HepG2 (cell line): ENCODE measurements around the gene TBX18. TPM values are rescaled to one million over a fixed set of nuclear protein-coding genes. Genes with fewer than 3 reads are reported as not detected.

Experiments used
- ATAC-seq: fragments of 200-7000 bp; cut with Tn5 transposase; 3 replicates; pipeline ENCODE4 v1.9.1; 2020; ENCODE audit warnings: mild to moderate bottlenecking, moderate library complexity
- BruUV-seq: library from RNA; stranded (reverse); fragments of 400-500 nt; replicated peaks from 2 replicates; lab custom pipeline; 2021; lab: Mats Ljungman, UMichigan
- CTCF ChIA-PET: fragments of 300-600 bp; formaldehyde crosslinking; extraction: SDS; loops from one replicate; lab custom pipeline; 2021; ENCODE audit warnings: low total read pairs, inconsistent platforms, low intra/inter-chr PET ratio; lab: Yijun Ruan, JAX
- POLR2A ChIA-PET: fragments of 350-600 bp; sonication (Branson Sonifier 250); formaldehyde crosslinking; loops from one replicate; lab custom pipeline; 2020; ENCODE audit warnings: antibody characterized with exemption, inconsistent platforms; lab: Yijun Ruan, JAX
- DNase-seq: peaks from one replicate; pipeline ENCODE4 v3.0.0-alpha.2; 2015; ENCODE audit warnings: low spot score
- FAIRE-seq: peaks from 3 replicates; lab custom pipeline; 2011; peaks lifted over from hg19 to GRCh38; lab: Jason Lieb, UNC
- H2AFZ ChIP-seq: one replicate; pipeline ENCODE4 v1.6.1; 2011; ENCODE audit warnings: low read length, inconsistent platforms
- H3K27ac ChIP-seq: fragments of 300-600 bp; 3 replicates; pipeline ENCODE4 v1.8.0; 2011; ENCODE audit warnings: mixed run types, mild to moderate bottlenecking, mixed read lengths, low read length, inconsistent platforms; ENCODE audit not compliant: insufficient read depth; ENCODE audit errors: extremely low read length
- H3K27me3 ChIP-seq, 2 experiments: fragments of 200-600 bp in 1 of 2; 2 replicates in 1 of 2; 3 replicates in 1 of 2; pipeline versions ENCODE4 v1.6.0 to v1.8.0; 2011; ENCODE audit warnings: low read length in 2 of 2, mild to moderate bottlenecking in 2 of 2, moderate library complexity in 2 of 2, inconsistent platforms in 1 of 2; ENCODE audit not compliant: insufficient read depth in 2 of 2, control insufficient read depth in 1 of 2
- H3K36me3 ChIP-seq, 2 experiments: fragments of 200-600 bp in 1 of 2; replicated peaks in 1 of 2; 2 replicates in 1 of 2; 3 replicates in 1 of 2; pipeline versions ENCODE4 v1.5.1 to v1.8.0; 2011; ENCODE audit warnings: low read length in 2 of 2, inconsistent platforms in 1 of 2; ENCODE audit not compliant: insufficient read depth in 2 of 2, control insufficient read depth in 1 of 2
- H3K4me1 ChIP-seq: 2 replicates; pipeline ENCODE4 v1.5.1; 2012; ENCODE audit warnings: low read length, inconsistent platforms; ENCODE audit not compliant: insufficient read depth
- H3K4me2 ChIP-seq: 2 replicates; pipeline ENCODE4 v1.6.0; 2011; ENCODE audit warnings: low read depth, low read length, inconsistent platforms
- H3K4me3 ChIP-seq, 3 experiments: fragments of 200-600 bp in 1 of 3; sonication (generic), shearing (Covaris generic) in 1 of 3; replicated peaks in 1 of 3; 2 replicates each; pipeline ENCODE4 v1.5.1; 2011 to 2016; ENCODE audit warnings: low read length in 3 of 3, inconsistent platforms in 2 of 3, low read depth in 2 of 3, mild to moderate bottlenecking in 2 of 3, control low read depth in 1 of 3, mixed read lengths in 1 of 3; ENCODE audit not compliant: insufficient read depth in 1 of 3
- H3K79me2 ChIP-seq: one replicate; pipeline ENCODE4 v1.6.1; 2011; ENCODE audit warnings: low read length, inconsistent platforms; ENCODE audit not compliant: insufficient read depth
- H3K9ac ChIP-seq: 2 replicates; pipeline ENCODE4 v1.6.0; 2011; ENCODE audit warnings: mild to moderate bottlenecking, low read depth, low read length, inconsistent platforms; ENCODE audit not compliant: insufficient read depth
- H3K9me3 ChIP-seq: 2 replicates; pipeline ENCODE4 v1.5.1; 2012; ENCODE audit warnings: mild to moderate bottlenecking, low read length
- H4K20me1 ChIP-seq: 2 replicates; pipeline ENCODE4 v1.6.0; 2011; ENCODE audit warnings: inconsistent platforms, mild to moderate bottlenecking, low read length, moderate library complexity; ENCODE audit not compliant: insufficient read depth
- CTCF ChIP-seq: sonication (generic); formaldehyde crosslinking; IDR thresholded peaks from 2 replicates; pipeline ENCODE4 v1.5.0; 2020; ENCODE audit warnings: mild to moderate bottlenecking, missing genetic modification reagents, moderate library complexity
- PAWR ChIP-seq: sonication (generic); formaldehyde crosslinking; IDR thresholded peaks from 2 replicates; pipeline ENCODE4 v1.4.0; 2020; ENCODE audit warnings: missing genetic modification reagents, mild to moderate bottlenecking, borderline replicate concordance
- THAP7 ChIP-seq: sonication (generic); formaldehyde crosslinking; IDR thresholded peaks from 2 replicates; pipeline ENCODE4 v1.8.1; 2023; ENCODE audit warnings: mild to moderate bottlenecking, missing genetic modification reagents
- ZNF136 ChIP-seq: sonication (generic); formaldehyde crosslinking; IDR thresholded peaks from 2 replicates; pipeline ENCODE4 v1.8.1; 2022; ENCODE audit warnings: low read depth, mild to moderate bottlenecking, moderate library complexity, missing genetic modification reagents
- WGBS: methylation state at CpG from one replicate; pipeline ENCODE4 v1.1.6; 2017; ENCODE audit warnings: low lambda C conversion rate; 5-methylcytosine and 5-hydroxymethylcytosine counted together
- in situ Hi-C: cut with HindIII; loops from 2 replicates; pipeline ENCODE4 v1.10.0; 2017; ENCODE audit warnings: low pct_unique_long_range_greater_than_20kb; ENCODE audit not compliant: extremely low pct_ligation_motif_present
- intact Hi-C: fragments of 100-400 bp; cut with micrococcal nuclease; formaldehyde crosslinking; loops from one replicate; pipeline ENCODE4 v1.10.0; 2022; ENCODE audit not compliant: unreplicated experiment
- polyA plus RNA-seq, 8 experiments: library from polyadenylated mRNA; depleted of rRNA in 3 of 8; stranded (reverse) in 7 of 8; unstranded in 1 of 8; fragments of >200 nt; fragmentation: Illumina TruSeq in 4 of 8; extraction: Trizol in 4 of 8; gene quantifications; 2 replicates each; pipeline versions ENCODE4 v1.2.1 to v1.2.3, GENCODE V29; 2011 to 2016; ENCODE audit warnings: low read depth in 4 of 8, missing spikeins in 1 of 8, mixed read lengths in 1 of 8; ENCODE audit not compliant: insufficient read depth in 1 of 8
- total RNA-seq, 5 experiments: library from RNA; depleted of rRNA; stranded (reverse); fragments of >200 nt; fragmentation: Illumina TruSeq; extraction: Trizol; gene quantifications; 2 replicates each; pipeline ENCODE4 v1.2.3, GENCODE V29; 2016; ENCODE audit warnings: low read depth in 1 of 5

Gene TBX18
- total and polyA plus RNA-seq, 2 of the 13 experiments (the other 11 are each of a cell fraction or from before 2014, with no cell fraction given): not detected

- Histone ChIP-seq H3K36me3 (no peaks in the 10 kb centered on the region), H3K4me1 (no peaks in the 10 kb centered on the region), H2AFZ (no peak overlapping the region), H3K27me3 (peaks cover 0 to under 1% of the 10 kb centered on the region in 2 experiments; a peak in 1 of 5 replicates), H3K4me2 (no peak overlapping the region), H3K27ac (no peak overlapping the region), H4K20me1 (no peaks in the 10 kb centered on the region), H3K9ac (no peak overlapping the region), H3K4me3 (no peak overlapping the region), H3K9me3 (no peaks in the 10 kb centered on the region), H3K79me2 (no peaks in the 10 kb centered on the region)
- ATAC-seq (peak; percentile 83), FAIRE-seq (no peak), DNase-seq (no peak)
- ChIA-PET CTCF (no interaction called here), POLR2A (no interaction called here)
- intact Hi-C loops: loop anchor here (2.0 kb wide), 1 partner anchor 46 kb away; no protein-coding TSS in a partner anchor
- 83% methylated on average over 60 of the region's 79 CpGs for WGBS
- TF ChIP-seq CTCF (CRISPR knock-in tag) (peak; percentile 22; the same call in 1 of the 2 replicates), THAP7 (CRISPR knock-in tag) (no peak), ZNF136 (CRISPR knock-in tag) (no peak), PAWR (CRISPR knock-in tag) (no peak)
- BruUV-seq: no TSS peak
- in situ Hi-C loops: no loop called here
These were observed 10.0 kb upstream of the TBX18 start for GRCh38 chr6:84774157-84774984.
